AG04449 (cell line): ENCODE results near the gene WNT7A.

Experiments
- CTCF ChIA-PET: fragments of 350-600 bp; formaldehyde crosslinking; extraction: SDS; loops from one replicate; lab custom pipeline; 2021; ENCODE audit warnings: antibody characterized with exemption; lab: Yijun Ruan, JAX
- POLR2A ChIA-PET: fragments of 400-600, 350-600 bp; formaldehyde crosslinking; extraction: SDS; loops from one replicate; lab custom pipeline; 2020; ENCODE audit warnings: antibody characterized with exemption, inconsistent platforms; lab: Yijun Ruan, JAX
- DNase-seq: peaks from one replicate; pipeline ENCODE4 v3.0.0-alpha.2; 2010; ENCODE audit warnings: low read depth, low spot score
- H3K4me3 ChIP-seq: 2 replicates; pipeline ENCODE4 v1.5.1; 2011; ENCODE audit warnings: low read depth, mild to moderate bottlenecking, control low read depth, low read length
- CTCF ChIP-seq: IDR thresholded peaks from one replicate; pipeline ENCODE4 v1.5.1; 2011; ENCODE audit warnings: mild to moderate bottlenecking, moderate library complexity, low read length, control low read depth, inconsistent platforms; ENCODE audit not compliant: insufficient read depth; ENCODE audit errors: missing control alignments

The WNT7A gene

GRCh38 chr3:13876451-13877100 is 3.3 kb downstream of the WNT7A start:
- no peak for TF ChIP-seq CTCF
- DNase-seq, result no peak
- CTCF ChIA-PET, result no interaction called here
- POLR2A ChIA-PET, result no interaction called here
- H3K4me3 ChIP-seq, result no peak overlapping the region

- CTCF ChIA-PET, result no interaction called here
- TF ChIP-seq CTCF, result no peak
- DNase-seq, result no peak
- POLR2A ChIA-PET, result no interaction called here
- H3K4me3 ChIP-seq, result no peak overlapping the region
Measured at GRCh38 chr3:13874891-13875290, 5.0 kb downstream of the WNT7A start.

GRCh38 chr3:13873818-13874217 is 6.1 kb downstream of the WNT7A start:
- no peak for TF ChIP-seq CTCF
- H3K4me3 ChIP-seq, result no peak overlapping the region

GRCh38 chr3:13872451-13872850 is 7.4 kb downstream of the WNT7A start:
- TF ChIP-seq CTCF, result no peak
- no peak overlapping the region for H3K4me3 ChIP-seq
- DNase-seq, result no peak
- ChIA-PET POLR2A (no interaction called here), CTCF (no interaction called here)

More at GRCh38 chr3:13873818-13874217, 6.1 kb downstream of the WNT7A start:
- CTCF ChIA-PET, result no interaction called here
- POLR2A ChIA-PET, result no interaction called here
- DNase-seq, result no peak

GRCh38 chr3:13871791-13872190 is 8.1 kb downstream of the WNT7A start:
- no peak for DNase-seq
- no peak overlapping the region for H3K4me3 ChIP-seq
- POLR2A ChIA-PET, result no interaction called here
- no peak for TF ChIP-seq CTCF
- CTCF ChIA-PET, result no interaction called here

- no peak for DNase-seq
- H3K4me3 ChIP-seq, result no peak overlapping the region
- TF ChIP-seq CTCF, result no peak
- POLR2A ChIA-PET, result no interaction called here
- CTCF ChIA-PET, result no interaction called here
Measured at GRCh38 chr3:13870902-13871301, 9.0 kb downstream of the WNT7A start.
